Thoracic aorta (tissue), 2 donors: Measurements from ENCODE around the gene STPG1. TPM values are rescaled to one million over a fixed set of nuclear protein-coding genes. Genes with fewer than 3 reads are reported as not detected.

ENCODE experiments used
- ATAC-seq: fragments of 150-250 bp; one replicate; pipeline ENCODE4 v1.8.0; 2017; ENCODE audit warnings: low read depth; ENCODE audit not compliant: insufficient number of reproducible peaks, low FRiP score
- DNase-seq: peaks from one replicate; pipeline ENCODE4 v3.0.0-alpha.2; 2020; ENCODE audit warnings: low spot score
- H3K27ac ChIP-seq, 2 donors: fragments of 200-600 bp; sonication (generic); 1 replicate in 1 of 2; 2 replicates in 1 of 2; pipeline ENCODE4 v1.5.1; 2016; ENCODE audit warnings: mild to moderate bottlenecking in 2 of 2, moderate library complexity in 2 of 2
- H3K27me3 ChIP-seq: fragments of 200-600 bp; sonication (generic); replicated peaks from 2 replicates; pipeline ENCODE4 v1.6.0; 2016; ENCODE audit warnings: mild to moderate bottlenecking; ENCODE audit not compliant: insufficient read depth
- H3K36me3 ChIP-seq: fragments of 200-600 bp; sonication (generic); one replicate; pipeline ENCODE4 v1.5.1; 2016
- H3K4me1 ChIP-seq, 2 donors: fragments of 200-600 bp; sonication (generic); 1 replicate in 1 of 2; 2 replicates in 1 of 2; pipeline versions ENCODE4 v1.5.1 to v1.6.0; 2016; ENCODE audit warnings: low read depth in 2 of 2, mild to moderate bottlenecking in 1 of 2; ENCODE audit not compliant: control insufficient read depth in 1 of 2
- H3K4me3 ChIP-seq: fragments of 200-600 bp; sonication (generic); 2 replicates; pipeline ENCODE4 v1.5.1; 2016; ENCODE audit warnings: mild to moderate bottlenecking
- H3K9me3 ChIP-seq: fragments of 200-600 bp; sonication (generic); 2 replicates; pipeline ENCODE4 v1.5.1; 2016
- CTCF ChIP-seq: fragments of 200-600 bp; sonication (generic); IDR thresholded peaks from one replicate; pipeline ENCODE4 v1.5.1; 2019; ENCODE audit warnings: antibody characterized with exemption
- total RNA-seq, 2 donors: library from RNA; depleted of rRNA; stranded (reverse); fragments of >200 nt; gene quantifications; one replicate each; pipeline versions ENCODE4 v1.1.0 to v1.2.3, GENCODE V29; 2016

The STPG1 gene
- total RNA-seq, 2 donors from 2014 or later, result 1.5 to 4.0 TPM

DNA sequence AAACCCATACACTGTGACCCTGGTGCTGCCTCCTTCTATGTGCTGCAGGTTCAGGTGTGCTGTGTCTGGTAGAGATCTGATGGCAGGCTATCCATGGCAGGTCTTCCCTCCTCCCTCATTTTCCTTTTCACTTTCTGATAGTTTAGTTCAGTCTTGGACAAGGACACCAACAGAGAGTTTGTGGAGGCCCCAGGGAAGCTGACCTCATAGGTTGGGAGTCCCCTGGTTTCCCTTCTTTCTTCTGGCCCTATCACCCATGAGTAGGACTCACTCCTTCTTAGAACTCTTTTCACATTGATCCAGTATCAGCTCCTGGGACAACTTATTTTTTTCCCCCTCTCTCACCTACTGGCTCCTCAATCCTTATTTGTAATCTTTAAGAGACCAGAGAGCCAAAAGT lies 86.1 kb downstream of the STPG1 start:
- ATAC-seq (no peak), DNase-seq (no peak)

DNA sequence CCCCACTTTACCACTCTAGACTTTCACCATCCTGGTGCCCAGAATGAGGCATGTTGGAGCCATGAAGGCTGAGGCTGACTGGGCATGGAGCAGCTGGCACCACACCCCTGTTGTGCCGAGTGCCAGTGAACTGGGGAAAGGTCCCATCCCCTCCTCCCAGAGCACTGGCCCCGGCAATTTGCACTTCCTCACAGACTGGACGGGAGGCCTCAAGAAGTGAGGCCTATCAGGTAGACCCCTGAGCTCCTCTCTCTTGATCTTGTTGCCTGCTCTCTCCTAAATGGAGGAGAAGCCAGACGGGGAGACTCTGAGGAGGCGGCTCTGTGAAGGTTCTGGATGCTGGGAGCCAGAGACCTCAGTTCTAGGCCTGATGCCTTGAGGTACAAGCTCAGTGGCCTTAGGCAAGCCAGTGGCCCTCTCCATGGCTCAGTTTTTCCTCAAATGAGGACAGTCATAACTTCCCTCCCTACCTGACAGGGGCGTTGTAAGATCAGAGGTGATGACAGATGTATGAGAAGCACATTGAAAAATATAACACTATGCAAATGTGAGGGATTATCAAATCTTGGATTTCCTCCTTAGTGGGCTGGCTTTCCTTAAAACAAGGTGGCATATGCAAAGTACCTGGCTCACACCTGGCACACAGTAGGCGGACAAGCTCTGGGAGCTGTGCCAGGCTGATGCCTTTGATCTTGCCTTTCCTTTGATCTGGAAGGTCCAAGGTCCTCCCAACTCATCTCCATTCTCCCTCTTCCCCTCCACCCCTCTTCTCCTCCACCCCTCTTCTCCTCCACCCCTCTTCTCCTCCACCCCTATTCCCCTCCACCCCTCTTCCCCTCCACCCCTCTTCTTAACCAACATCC lies 87.8 kb downstream of the STPG1 start:
- no peak for DNase-seq
- no peak overlapping the region for H3K27ac ChIP-seq
- H3K27me3 ChIP-seq, result no peaks in the 10 kb centered on the region
- H3K4me1 ChIP-seq, result peaks cover 0 to 9% of the 10 kb centered on the region in 2 donors
- H3K4me3 ChIP-seq, result no peak overlapping the region
- H3K36me3 ChIP-seq, result no peaks in the 10 kb centered on the region
- ATAC-seq, result no peak
- H3K9me3 ChIP-seq, result no peaks in the 10 kb centered on the region
- no peak for TF ChIP-seq CTCF

More for the DNA sequence above, 86.1 kb downstream of the STPG1 start:
- Histone ChIP-seq H3K4me1 (no peaks in the 10 kb centered on the region), H3K9me3 (no peaks in the 10 kb centered on the region), H3K27ac (no peak overlapping the region), H3K27me3 (no peaks in the 10 kb centered on the region), H3K36me3 (no peaks in the 10 kb centered on the region), H3K4me3 (no peak overlapping the region)
- no peak for TF ChIP-seq CTCF

DNA sequence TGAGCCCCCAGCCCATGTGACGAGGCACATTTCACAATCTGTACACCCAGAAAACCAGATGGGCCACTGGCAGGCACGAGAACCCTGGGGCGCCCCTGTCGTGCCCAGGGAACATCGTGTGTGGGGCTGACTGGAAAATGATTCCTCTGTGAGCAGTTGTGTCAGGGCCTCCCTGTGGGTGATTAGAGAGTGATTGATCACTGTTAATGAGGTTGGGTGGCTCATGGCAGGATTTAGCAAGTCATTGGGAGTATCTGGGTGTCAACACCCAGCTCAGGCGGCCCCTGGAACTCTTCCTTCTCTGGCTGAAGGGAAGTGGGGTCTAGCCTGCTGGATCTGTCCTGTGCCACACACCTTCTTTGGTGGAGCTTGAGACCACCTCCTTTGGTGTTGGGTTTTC lies 88.7 kb downstream of the STPG1 start:
- ATAC-seq, result no peak
- no peaks in the 10 kb centered on the region for H3K27me3 ChIP-seq

GRCh38 chr1:24323281-24323680 lies 90.3 kb downstream of the STPG1 start:
- H3K9me3 ChIP-seq, result no peaks in the 10 kb centered on the region
- no peak for ATAC-seq
- TF ChIP-seq CTCF, result no peak
- H3K27ac ChIP-seq, result no peak overlapping the region
- no peak for DNase-seq
- H3K36me3 ChIP-seq, result no peaks in the 10 kb centered on the region
- H3K27me3 ChIP-seq, result no peaks in the 10 kb centered on the region
- H3K4me3 ChIP-seq, result no peak overlapping the region
- peaks cover 0 to 16% of the 10 kb centered on the region in 2 donors for H3K4me1 ChIP-seq

More for the DNA sequence above, 88.7 kb downstream of the STPG1 start:
- Histone ChIP-seq H3K27ac (no peak overlapping the region), H3K4me1 (peaks cover 0 to 9% of the 10 kb centered on the region in 2 donors), H3K36me3 (no peaks in the 10 kb centered on the region), H3K9me3 (no peaks in the 10 kb centered on the region), H3K4me3 (no peak overlapping the region)
- TF ChIP-seq CTCF, result no peak
- no peak for DNase-seq

DNA sequence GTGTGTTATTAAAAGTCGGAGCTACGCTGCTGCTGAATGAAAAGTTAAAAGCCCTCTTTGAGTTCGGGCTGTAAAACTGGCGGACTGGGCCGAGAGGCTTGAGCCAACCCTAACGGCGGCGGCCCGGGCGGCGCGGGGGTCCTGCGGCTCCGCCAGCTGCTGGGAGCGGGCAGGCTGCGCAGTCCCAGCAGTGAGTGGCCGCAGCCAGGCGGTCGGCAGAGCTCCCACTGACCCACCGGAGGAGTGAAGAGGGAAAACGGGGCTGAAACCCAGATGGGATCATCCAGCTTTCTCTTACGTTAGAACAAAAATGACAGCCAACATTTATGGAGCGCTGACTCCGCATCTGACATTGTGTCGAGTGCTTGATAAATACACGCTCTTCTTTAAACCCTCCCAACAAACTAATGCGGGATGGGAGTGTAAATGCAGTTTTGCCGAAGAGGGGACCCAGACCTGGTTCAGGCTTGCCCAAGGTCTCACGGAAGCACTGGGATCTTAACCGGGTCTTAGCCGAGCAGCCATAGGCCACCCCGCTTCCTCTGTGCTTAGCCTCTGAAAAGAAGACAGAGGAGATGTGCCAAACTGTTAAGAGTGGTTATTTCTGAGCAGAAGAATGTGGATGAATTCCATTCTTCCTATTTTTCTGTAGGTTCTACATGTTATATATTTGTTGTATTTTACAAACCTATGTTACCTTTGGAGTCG lies 91.0 kb downstream of the STPG1 start:
- peaks cover 0 to 16% of the 10 kb centered on the region in 2 donors for H3K4me1 ChIP-seq
- no peaks in the 10 kb centered on the region for H3K27me3 ChIP-seq
- DNase-seq, result no peak
- H3K9me3 ChIP-seq, result no peaks in the 10 kb centered on the region
- no peaks in the 10 kb centered on the region for H3K36me3 ChIP-seq
- TF ChIP-seq CTCF, result no peak
- peak overlapping the region; percentile 78 for H3K4me3 ChIP-seq
- no peak for ATAC-seq
- no peak overlapping the region for H3K27ac ChIP-seq
